K562 (cell line): Measurements from ENCODE around the gene RAD52. TPM values are rescaled to one million over a fixed set of nuclear protein-coding genes. Genes with fewer than 3 reads are reported as not detected.

Experiments used
- ATAC-seq: fragments of 200-7000 bp; cut with Tn5 transposase; 3 replicates; pipeline ENCODE4 v1.9.1; 2020; ENCODE audit warnings: moderate library complexity
- BruUV-seq: library from RNA; stranded (reverse); fragments of 400-500 nt; replicated peaks from 2 replicates; lab custom pipeline; 2021; lab: Mats Ljungman, UMichigan
- CTCF ChIA-PET: fragments of 300-600 bp; formaldehyde crosslinking; extraction: SDS; loops from one replicate; lab custom pipeline; 2021; ENCODE audit warnings: low intra/inter-chr PET ratio; lab: Yijun Ruan, JAX
- POLR2A ChIA-PET: fragments of 300-600, 350-650 bp; sonication (Branson Sonifier 250); formaldehyde crosslinking; extraction: SDS; loops from one replicate; lab custom pipeline; 2021; ENCODE audit warnings: antibody characterized with exemption, inconsistent platforms; lab: Yijun Ruan, JAX
- DNase-seq, 4 experiments: peaks; one replicate each; pipeline versions ENCODE4 v3.0.0 to v3.0.0-alpha.2; 2011 to 2018; ENCODE audit warnings: low spot score in 3 of 4, mixed read lengths in 3 of 4; ENCODE audit errors: extremely low read depth in 1 of 4
- FAIRE-seq: peaks from 2 replicates; lab custom pipeline; 2011; peaks lifted over from hg19 to GRCh38; lab: Jason Lieb, UNC
- H2AFZ ChIP-seq: 2 replicates; pipeline ENCODE4 v1.6.0; 2011; ENCODE audit warnings: low read depth, low read length, control low read depth, inconsistent platforms
- H3K27ac ChIP-seq: fragments of 200-600 bp; 3 replicates; pipeline ENCODE4 v1.8.0; 2011; ENCODE audit warnings: low read depth, mild to moderate bottlenecking, control low read depth, inconsistent platforms, low read length, moderate library complexity, mixed read lengths; ENCODE audit errors: extremely low read depth
- H3K27me3 ChIP-seq, 2 experiments: fragments of 300-600 bp in 1 of 2; 2 replicates in 1 of 2; 3 replicates in 1 of 2; pipeline versions ENCODE4 v1.6.0 to v1.8.0; 2011; ENCODE audit warnings: inconsistent platforms in 2 of 2, low read length in 2 of 2, mild to moderate bottlenecking in 1 of 2, mixed read lengths in 1 of 2, moderate library complexity in 1 of 2; ENCODE audit not compliant: control insufficient read depth in 2 of 2, insufficient read depth in 2 of 2
- H3K36me3 ChIP-seq: fragments of 300-600 bp; 3 replicates; pipeline ENCODE4 v1.8.0; 2011; ENCODE audit warnings: mild to moderate bottlenecking, low read length, inconsistent platforms; ENCODE audit not compliant: control insufficient read depth, insufficient read depth
- H3K4me1 ChIP-seq, 2 experiments: fragments of 200-600 bp in 1 of 2; replicated peaks in 1 of 2; 2 replicates in 1 of 2; 3 replicates in 1 of 2; pipeline versions ENCODE4 v1.5.1 to v1.8.0; 2011; ENCODE audit warnings: inconsistent platforms in 2 of 2, low read length in 2 of 2, mild to moderate bottlenecking in 1 of 2, mixed read lengths in 1 of 2, moderate library complexity in 1 of 2; ENCODE audit not compliant: control insufficient read depth in 2 of 2, insufficient read depth in 2 of 2
- H3K4me2 ChIP-seq: 2 replicates; pipeline ENCODE4 v1.6.1; 2011; ENCODE audit warnings: low read length, control low read depth, inconsistent platforms, mixed read lengths; ENCODE audit not compliant: insufficient read depth
- H3K4me3 ChIP-seq: fragments of 200-600 bp; sonication (generic), shearing (Covaris generic); 2 replicates; pipeline ENCODE4 v1.5.1; 2016; ENCODE audit warnings: control low read depth, inconsistent platforms
- H3K79me2 ChIP-seq: fragments of 200-600 bp; 3 replicates; pipeline ENCODE4 v1.8.0; 2011; ENCODE audit warnings: low read length, inconsistent platforms; ENCODE audit not compliant: control insufficient read depth, insufficient read depth
- H3K9ac ChIP-seq, 2 experiments: 2 replicates each; pipeline versions ENCODE4 v1.6.0 to v1.6.1; 2011; ENCODE audit warnings: low read depth in 2 of 2, low read length in 2 of 2, control low read depth in 1 of 2, inconsistent platforms in 1 of 2, mild to moderate bottlenecking in 1 of 2, mixed read lengths in 1 of 2; ENCODE audit not compliant: insufficient read depth in 1 of 2
- H3K9me1 ChIP-seq: one replicate; pipeline ENCODE4 v1.6.0; 2011; ENCODE audit warnings: inconsistent platforms, mild to moderate bottlenecking, low read length, moderate library complexity; ENCODE audit not compliant: control insufficient read depth, insufficient read depth
- H3K9me3 ChIP-seq: replicated peaks from 2 replicates; pipeline ENCODE4 v1.5.1; 2011; ENCODE audit warnings: low read depth, low read length, inconsistent platforms; ENCODE audit not compliant: control insufficient read depth, insufficient read depth
- H4K20me1 ChIP-seq: replicated peaks from 2 replicates; pipeline ENCODE4 v1.6.1; 2011; ENCODE audit warnings: low read length, inconsistent platforms, mixed read lengths; ENCODE audit not compliant: control insufficient read depth, insufficient read depth
- ELF2 ChIP-seq: fragments of 250-450 bp; sonication (Bioruptor Pico); IDR thresholded peaks from 2 replicates; pipeline ENCODE4 v1.5.0; 2021; ENCODE audit warnings: mild to moderate bottlenecking
- FOXP1 ChIP-seq: sonication (generic); formaldehyde crosslinking; IDR thresholded peaks from 2 replicates; pipeline ENCODE4 v1.8.0; 2022; ENCODE audit warnings: mild to moderate bottlenecking, missing genetic modification reagents
- KAT8 ChIP-seq: fragments of 450-650 bp; IDR thresholded peaks from 2 replicates; pipeline ENCODE4 v1.6.1; 2016; ENCODE audit warnings: low read depth, mild to moderate bottlenecking
- KDM1A ChIP-seq, 2 experiments: fragments of 450-650 bp; IDR thresholded peaks; 2 replicates each; pipeline ENCODE4 v1.6.1; 2016; ENCODE audit warnings: mild to moderate bottlenecking in 2 of 2
- RFX7 ChIP-seq: fragments of 250-450 bp; sonication (Bioruptor Pico); IDR thresholded peaks from 2 replicates; pipeline ENCODE4 v1.5.1; 2021; ENCODE audit warnings: mild to moderate bottlenecking
- SMAD2 ChIP-seq: fragments of 150-350 bp; IDR thresholded peaks from 2 replicates; pipeline ENCODE4 v1.6.1; 2014; ENCODE audit warnings: low read depth, mild to moderate bottlenecking, low read length
- SREBF2 ChIP-seq: sonication (generic); formaldehyde crosslinking; IDR thresholded peaks from 2 replicates; pipeline ENCODE4 v1.4.0; 2020; ENCODE audit warnings: mild to moderate bottlenecking, missing genetic modification reagents
- SRSF1 ChIP-seq: fragments of 200-400 bp; formaldehyde crosslinking; IDR thresholded peaks from 2 replicates; pipeline ENCODE4 v1.6.1; 2017; ENCODE audit warnings: mild to moderate bottlenecking, low read depth, low read length, moderate library complexity
- ZSCAN29 ChIP-seq: fragments of 450-650 bp; IDR thresholded peaks from 2 replicates; pipeline ENCODE4 v1.6.1; 2017
- WGBS: fragments of 100-300 bp; shearing (Covaris generic); methylation state at CpG from one replicate; pipeline ENCODE4 v1.1.6; 2016; ENCODE audit warnings: low coverage, mixed read lengths; ENCODE audit not compliant: insufficient coverage; ENCODE audit errors: missing lambda C conversion rate; 5-methylcytosine and 5-hydroxymethylcytosine counted together
- in situ Hi-C: fragments of 300-500 bp; cut with MboI; formaldehyde crosslinking; loops from 4 replicates; pipeline ENCODE4 v1.15.0; 2018; ENCODE audit warnings: inconsistent platforms, mixed read lengths
- intact Hi-C: fragments of 100-400 bp; cut with micrococcal nuclease; formaldehyde crosslinking; loops from 2 replicates; pipeline ENCODE4 v1.14.2; 2022
- polyA plus RNA-seq, 8 experiments: library from polyadenylated mRNA; depleted of rRNA in 4 of 8; stranded (reverse) in 5 of 8; unstranded in 3 of 8; fragments of >200 nt; fragmentation: Nextera tagmentation in 2 of 8; fragmentation: Illumina TruSeq in 1 of 8; extraction: Ambion mirVana in 2 of 8; extraction: Trizol in 1 of 8; gene quantifications; 2 replicates each; pipeline versions ENCODE4 v1.2.1 to v1.2.3, GENCODE V29; 2011 to 2014; ENCODE audit warnings: inconsistent platforms in 1 of 8, missing spikeins in 1 of 8
- total RNA-seq, 7 experiments: library from RNA; depleted of rRNA in 6 of 7; stranded (reverse); fragments of >200 nt in 6 of 7; fragmentation: Illumina TruSeq in 2 of 7; extraction: Trizol in 2 of 7; gene quantifications; 2 replicates each; pipeline versions ENCODE4 v1.2.1 to v1.2.3, GENCODE V29; 2011 to 2021; ENCODE audit warnings: low replicate concordance in 1 of 7
- TF ChIP-seq, protein P1 (sequence below): fragments of 200-400 bp; formaldehyde crosslinking; IDR thresholded peaks from 2 replicates; pipeline ENCODE4 v1.6.1; 2017; ENCODE audit warnings: mild to moderate bottlenecking, low read depth, low read length, moderate library complexity

Gene RAD52
- total and polyA plus RNA-seq, 9 of the 15 experiments (the other 6 are each of a cell fraction or from before 2014, with no cell fraction given), result 1.3 to 15.9 (median 9.3) TPM

GRCh38 chr12:996881-997280, 47.4 kb upstream of the RAD52 start (continued):
- TF ChIP-seq, protein P1, sequence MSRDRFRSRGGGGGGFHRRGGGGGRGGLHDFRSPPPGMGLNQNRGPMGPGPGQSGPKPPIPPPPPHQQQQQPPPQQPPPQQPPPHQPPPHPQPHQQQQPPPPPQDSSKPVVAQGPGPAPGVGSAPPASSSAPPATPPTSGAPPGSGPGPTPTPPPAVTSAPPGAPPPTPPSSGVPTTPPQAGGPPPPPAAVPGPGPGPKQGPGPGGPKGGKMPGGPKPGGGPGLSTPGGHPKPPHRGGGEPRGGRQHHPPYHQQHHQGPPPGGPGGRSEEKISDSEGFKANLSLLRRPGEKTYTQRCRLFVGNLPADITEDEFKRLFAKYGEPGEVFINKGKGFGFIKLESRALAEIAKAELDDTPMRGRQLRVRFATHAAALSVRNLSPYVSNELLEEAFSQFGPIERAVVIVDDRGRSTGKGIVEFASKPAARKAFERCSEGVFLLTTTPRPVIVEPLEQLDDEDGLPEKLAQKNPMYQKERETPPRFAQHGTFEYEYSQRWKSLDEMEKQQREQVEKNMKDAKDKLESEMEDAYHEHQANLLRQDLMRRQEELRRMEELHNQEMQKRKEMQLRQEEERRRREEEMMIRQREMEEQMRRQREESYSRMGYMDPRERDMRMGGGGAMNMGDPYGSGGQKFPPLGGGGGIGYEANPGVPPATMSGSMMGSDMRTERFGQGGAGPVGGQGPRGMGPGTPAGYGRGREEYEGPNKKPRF, result no peak
- TF ChIP-seq SREBF2 (CRISPR knock-in tag) (no peak), FOXP1 (CRISPR knock-in tag) (no peak), SMAD2 (no peak), ELF2 (CRISPR knock-in tag) (no peak), SRSF1 (no peak), KAT8 (no peak), RFX7 (CRISPR knock-in tag) (no peak)

DNA sequence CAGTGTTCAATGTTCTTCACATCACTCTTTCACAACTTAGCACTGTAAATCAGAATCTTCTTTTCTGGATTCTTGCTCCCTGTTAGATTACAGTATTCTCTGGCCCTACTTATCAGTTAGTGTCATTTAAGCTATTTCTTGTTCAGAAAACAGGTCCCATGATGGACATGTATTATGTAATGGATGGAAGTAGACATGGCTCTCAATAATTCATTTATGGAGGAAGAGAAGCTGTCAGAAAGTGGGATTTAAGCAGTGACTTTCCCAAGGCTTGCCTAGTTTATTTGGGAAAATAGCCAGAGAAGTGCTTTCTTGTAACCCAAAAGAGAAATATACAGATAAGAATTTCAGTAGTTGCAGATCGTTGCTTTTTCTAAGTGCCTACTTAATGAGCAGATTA, 43.2 kb upstream of the RAD52 start:
- H2AFZ ChIP-seq, result no peak overlapping the region
- WGBS, result 43% methylated on average over 1 of the region's 1 CpG
- DNase-seq, result no peak
- no peaks in the 10 kb centered on the region for H3K27me3 ChIP-seq
- in situ Hi-C loops, result no loop called here
- TF ChIP-seq ZSCAN29 (no peak), KDM1A (IDR thresholded peaks at IDR 0.05) (0 out of 4 replicates have a peak, but pooled peaks of 1 of the 2 experiments have one; percentile 15)
- intact Hi-C loops, result no loop called here
- H3K9ac ChIP-seq, result no peak overlapping the region
- FAIRE-seq, result no peak
- H4K20me1 ChIP-seq, result 0 out of 2 replicates have a peak, but pooled peaks cover 2% of the 10 kb centered on the region
- H3K36me3 ChIP-seq, result peaks cover 5% of the 10 kb centered on the region; the same call in 2 of the 3 replicates
- CTCF ChIA-PET, result no interaction called here
- 0 out of 2 replicates have a peak overlapping the region, but pooled peaks have one; percentile 93 for H3K4me2 ChIP-seq
- H3K4me3 ChIP-seq, result no peak overlapping the region
- no TSS peak for BruUV-seq
- no peaks in the 10 kb centered on the region for H3K9me1 ChIP-seq
- POLR2A ChIA-PET, result interaction anchor here (1.0 to 1.2 kb wide), 3 partner anchors 9 to 25 kb away, joined by 3 to 4 read pairs (median 4); no protein-coding TSS in a partner anchor
- no peak for ATAC-seq
- no peak overlapping the region for H3K27ac ChIP-seq
- peaks cover 43% of the 10 kb centered on the region for H3K79me2 ChIP-seq
- no peaks in the 10 kb centered on the region for H3K9me3 ChIP-seq
- H3K4me1 ChIP-seq, result peaks cover 7 to 20% of the 10 kb centered on the region in 2 experiments; a peak in 4 of 5 replicates
